CD4-positive, alpha-beta T cell treated with Interleukin-15 for 4 hours (primary cell): Measurements from ENCODE around the gene KLK7.
"Not testable (repeated sequence)": the region's sequence is repeated elsewhere in the genome, so short reads cannot be mapped to it uniquely, and the experiment has no call there.

Experiments
- DNase-seq: peaks from one replicate; pipeline ENCODE4 v3.0.0-alpha.2; 2020; ENCODE audit warnings: low spot score

The KLK7 gene

GRCh38 chr19:50975766-50976165, 8.0 kb downstream of the KLK7 start:
- no peak for DNase-seq

DNA sequence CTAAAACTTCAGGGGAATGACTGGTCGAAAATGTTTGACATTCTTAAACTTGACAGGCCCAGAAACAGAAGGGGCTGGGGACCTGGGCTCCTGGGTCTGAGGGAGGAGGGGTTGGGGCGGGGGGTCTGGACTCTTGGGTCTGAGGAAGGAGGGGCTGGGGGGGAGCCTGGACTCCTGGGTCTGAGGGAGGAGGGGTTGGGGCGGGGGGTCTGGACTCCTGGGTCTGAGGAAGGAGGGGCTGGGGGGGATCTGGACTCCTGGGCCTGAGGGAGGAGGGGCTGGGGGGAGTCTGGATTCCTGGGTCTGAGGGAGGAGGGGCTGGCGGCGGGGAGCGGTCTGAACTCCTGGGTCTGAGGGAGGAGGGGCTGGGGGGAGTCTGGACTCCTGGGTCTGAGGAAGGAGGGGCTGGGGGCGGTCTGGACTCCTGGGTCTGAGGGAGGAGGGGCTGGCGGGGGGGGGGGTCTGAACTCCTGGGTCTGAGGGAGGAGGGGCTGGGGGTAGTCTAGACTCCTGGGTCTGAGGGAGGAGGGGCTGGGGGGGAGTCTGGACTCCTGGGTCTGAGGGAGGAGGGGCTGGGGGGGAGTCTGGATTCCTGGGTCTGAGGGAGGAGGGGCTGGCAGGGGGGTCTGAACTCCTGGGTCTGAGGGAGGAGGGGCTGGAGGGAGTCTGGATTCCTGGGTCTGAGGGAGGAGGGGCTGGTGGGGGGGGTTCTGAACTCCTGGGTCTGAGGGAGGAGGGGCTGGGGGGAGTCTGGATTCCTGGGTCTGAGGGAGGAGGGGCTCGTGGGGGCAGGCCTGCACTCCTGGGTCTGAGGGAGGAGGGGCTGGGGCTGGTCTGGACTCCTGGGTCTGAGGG, 8.8 kb downstream of the KLK7 start:
- no peak for DNase-seq

- no peak for DNase-seq
Measured at GRCh38 chr19:50972795-50973376, 10.8 kb downstream of the KLK7 start.

DNA sequence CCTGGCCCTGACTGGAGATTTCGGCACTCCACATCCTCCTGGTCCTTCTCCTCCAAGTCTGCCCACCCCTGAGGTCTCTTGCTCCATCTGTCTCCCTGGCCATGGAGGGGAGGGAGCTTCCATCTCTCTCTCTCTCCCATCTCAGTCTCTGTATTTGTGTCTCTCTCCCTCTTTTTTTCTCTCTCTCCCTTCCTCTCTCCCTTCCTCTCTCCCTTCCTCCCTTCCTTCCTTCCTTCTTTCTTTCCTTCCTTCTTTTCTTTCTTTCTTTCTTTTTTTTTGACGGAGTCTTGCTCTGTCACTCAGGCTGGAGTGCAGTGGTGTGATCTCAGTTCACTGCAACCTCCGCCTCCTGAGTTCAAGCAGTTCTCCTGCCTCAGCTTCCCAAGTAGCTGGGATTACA, 13.9 kb downstream of the KLK7 start:
- DNase-seq: not testable (repeated sequence)

- DNase-seq: no peak
Measured at GRCh38 chr19:50969413-50969760, 14.3 kb downstream of the KLK7 start, which contains the start of gene KLK6. Gene KLK6 (minus strand): TSS chr19:50969591. CDS start chr19:50968104, 1,487 bp downstream.

DNA sequence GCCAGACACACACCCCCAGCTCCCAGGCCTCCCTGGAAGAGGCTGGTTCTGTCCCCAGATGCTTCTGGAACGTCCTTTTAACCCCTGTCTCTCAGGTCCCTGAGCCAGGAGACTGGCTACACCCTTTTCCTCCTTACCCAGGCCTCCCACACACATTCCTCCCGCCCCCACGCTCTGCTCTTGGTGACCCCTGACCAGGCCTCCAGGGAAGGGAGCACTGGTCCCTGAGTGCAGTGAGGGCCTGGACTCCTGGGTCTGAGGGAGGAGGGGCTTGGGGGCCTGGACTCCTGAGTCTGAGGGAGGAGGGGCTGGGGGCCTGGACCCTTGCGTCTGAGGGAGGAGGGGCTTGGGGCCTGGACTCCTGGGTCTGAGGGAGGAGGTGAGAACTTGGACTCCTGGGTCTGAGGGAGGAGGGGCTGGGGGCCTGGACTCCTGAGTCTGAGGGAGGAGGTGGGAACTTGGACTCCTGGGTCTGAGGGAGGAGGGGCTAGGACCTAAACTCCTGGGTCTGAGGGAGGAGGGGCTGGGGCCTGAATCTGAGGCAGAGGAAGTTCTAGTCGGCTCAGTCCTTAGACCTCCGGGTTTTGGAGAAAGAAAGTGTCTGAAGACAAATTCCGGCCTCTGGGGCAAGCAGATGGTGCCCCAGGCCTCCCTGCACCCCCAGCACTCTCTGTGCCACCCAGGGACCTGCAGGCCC, 14.9 kb downstream of the KLK7 start:
- no peak for DNase-seq

- no peak for DNase-seq
Measured at GRCh38 chr19:50967929-50968715, 15.6 kb downstream of the KLK7 start.

- DNase-seq: no peak
Measured at GRCh38 chr19:50964266-50964665, 19.5 kb downstream of the KLK7 start.

DNA sequence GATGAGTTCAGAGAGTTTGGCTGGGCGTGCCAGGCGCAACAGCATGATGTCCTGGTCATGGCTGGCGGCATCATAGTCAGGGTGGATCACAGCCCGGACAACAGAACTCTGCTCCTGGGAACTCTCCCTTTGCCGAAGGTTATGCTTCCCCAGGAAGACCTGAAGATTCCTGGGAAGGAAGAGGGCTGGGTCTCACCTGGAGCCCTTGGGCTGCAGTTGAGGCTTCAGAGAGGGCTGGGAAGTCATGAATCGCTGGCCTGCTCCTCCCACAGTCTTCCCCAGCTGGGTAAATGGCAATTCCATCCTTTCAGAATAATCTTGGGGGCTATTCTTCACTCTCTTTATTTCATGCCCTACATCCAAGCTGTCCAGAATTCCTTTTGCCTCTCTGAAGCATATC, 20.3 kb downstream of the KLK7 start:
- no peak for DNase-seq

- DNase-seq: no peak
Measured at GRCh38 chr19:50962245-50962644, 21.5 kb downstream of the KLK7 start.

DNA sequence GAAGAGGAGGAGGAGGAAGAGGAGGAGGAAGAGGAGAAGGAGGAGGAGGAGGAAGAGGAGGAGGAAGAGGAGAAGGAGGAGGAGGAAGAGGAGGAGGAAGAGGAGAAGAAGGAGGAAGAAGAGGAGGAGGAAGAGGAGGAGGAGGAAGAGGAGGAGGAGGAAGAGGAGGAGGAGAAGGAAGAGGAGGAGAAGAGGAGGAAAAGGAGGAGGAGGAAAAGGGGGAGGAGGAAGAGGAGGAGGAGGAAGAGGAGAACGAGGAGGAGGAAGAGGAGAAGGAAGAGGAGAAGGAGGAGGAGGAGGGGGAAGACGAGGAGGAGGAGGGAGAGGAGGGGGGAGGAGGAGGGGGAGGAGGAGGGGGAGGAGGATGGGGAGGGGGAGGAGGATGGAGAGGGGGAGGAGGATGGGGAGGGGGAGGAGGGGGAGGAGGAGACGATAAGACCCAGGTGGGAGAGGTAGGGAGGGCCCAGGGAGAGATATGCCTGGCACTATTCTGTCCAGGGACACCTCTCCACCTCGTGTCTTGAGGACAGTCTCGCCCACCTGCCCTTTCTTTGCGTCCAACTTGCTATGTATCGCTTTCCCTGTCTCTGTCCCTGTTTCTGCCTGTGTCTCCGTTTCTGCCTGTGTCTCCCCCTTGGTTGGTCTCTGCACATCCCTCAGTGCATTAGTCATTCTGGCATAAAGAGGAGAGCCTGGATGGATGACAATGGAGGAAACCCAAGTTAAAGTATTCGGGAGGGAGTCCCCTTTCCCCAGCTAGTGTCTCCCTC, 23.8 kb downstream of the KLK7 start:
- DNase-seq: no peak

GRCh38 chr19:50957587-50957986, 26.1 kb downstream of the KLK7 start:
- DNase-seq: no peak

GRCh38 chr19:50952910-50953309, 30.8 kb downstream of the KLK7 start, which contains the start of gene KLK5:
Gene KLK5 (minus strand): TSS chr19:50953038. CDS start chr19:50952657, 381 bp downstream.
- no peak for DNase-seq

GRCh38 chr19:50949861-50950260, 33.9 kb downstream of the KLK7 start:
- no peak for DNase-seq

- no peak for DNase-seq
Measured at GRCh38 chr19:50947123-50947522, 36.6 kb downstream of the KLK7 start.

DNA sequence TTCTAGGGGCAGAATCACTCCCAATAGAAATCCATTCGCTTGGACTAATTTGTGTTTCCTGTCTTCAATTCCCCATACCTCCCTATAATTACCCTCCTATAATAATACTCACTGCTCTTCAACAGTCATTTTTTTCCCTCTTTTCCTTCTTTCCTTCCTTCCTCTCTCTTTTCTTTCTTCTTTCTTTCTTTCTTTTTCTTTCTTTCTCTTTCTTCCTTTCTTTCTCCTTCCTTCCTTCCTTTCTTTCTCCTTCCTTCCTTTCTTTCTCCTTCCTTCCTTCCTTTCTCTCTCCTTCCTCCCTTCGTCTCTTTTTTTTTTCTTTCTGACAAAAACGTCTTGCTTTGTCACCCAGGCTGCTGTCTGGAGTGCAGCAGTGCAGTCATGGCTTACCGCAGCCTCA, 38.9 kb downstream of the KLK7 start:
- DNase-seq: no peak

- DNase-seq: no peak
Measured at GRCh38 chr19:50943074-50943828, 40.5 kb downstream of the KLK7 start.

GRCh38 chr19:50939596-50939995, 44.1 kb downstream of the KLK7 start:
- DNase-seq: no peak

- no peak for DNase-seq
Measured at GRCh38 chr19:50933640-50934039, 50.1 kb downstream of the KLK7 start.

GRCh38 chr19:50932690-50933083, 51.0 kb downstream of the KLK7 start:
- no peak for DNase-seq
